ENCODE results near the gene FABP3. TPM values are rescaled to one million over a fixed set of nuclear protein-coding genes. Genes with fewer than 3 reads are reported as not detected.

Gene FABP3
- total RNA-seq, 6 donors from 2014 or later = 4.2 to 98.9 (median 27.2) TPM

- ATAC-seq (ENCODE audit: low FRiP score in 2 of 2) = no peak
- 98 to 99% methylated on average over 6 of the region's 6 CpGs for WGBS, 2 donors
- no peak for TF ChIP-seq POLR2AphosphoS5 (IDR thresholded peaks at IDR 0.05)
- TF ChIP-seq CTCF (IDR thresholded peaks at IDR 0.05) = no peak
- Histone ChIP-seq H3K36me3 (peaks cover 5 to 60% (median 23%) of the 10 kb centered on the region in 4 donors), H3K27ac (no peak overlapping the region), H3K9me3 (no peaks in the 10 kb centered on the region), H3K4me3 (no peak overlapping the region), H3K4me1 (no peaks in the 10 kb centered on the region), H3K27me3 (no peaks in the 10 kb centered on the region)
- DNase-seq = no peak
These were observed 11.3 kb downstream of the FABP3 start for GRCh38 chr1:31361607-31362006.

- no peak for ATAC-seq (ENCODE audit: low FRiP score in 2 of 2)
- H3K36me3 ChIP-seq = peaks cover 0 to 41% (median 8%) of the 10 kb centered on the region in 4 donors
- 90 to 100% methylated on average over 2 of the region's 2 CpGs for WGBS, 2 donors
These were observed 16.4 kb downstream of the FABP3 start for GRCh38 chr1:31356427-31356826.

GRCh38 chr1:31354283-31354682 is 18.6 kb downstream of the FABP3 start:
- ATAC-seq (ENCODE audit: low FRiP score in 2 of 2) = no peak
- no peaks in the 10 kb centered on the region for H3K4me1 ChIP-seq
- H3K36me3 ChIP-seq = peaks cover 0 to 49% (median 16%) of the 10 kb centered on the region in 4 donors
- DNase-seq = no peak
- no peak overlapping the region for H3K27ac ChIP-seq
- TF ChIP-seq POLR2AphosphoS5 (IDR thresholded peaks at IDR 0.05) (no peak), CTCF (IDR thresholded peaks at IDR 0.05) (no peak), POLR2A (IDR thresholded peaks at IDR 0.05) (no peak), EP300 (IDR thresholded peaks at IDR 0.05) (no peak)
- no peaks in the 10 kb centered on the region for H3K9me3 ChIP-seq
- no peak overlapping the region for H3K4me3 ChIP-seq
- no peaks in the 10 kb centered on the region for H3K27me3 ChIP-seq
- 61 to 64% methylated on average over 3 of the region's 3 CpGs for WGBS, 2 donors

More at GRCh38 chr1:31356427-31356826, 16.4 kb downstream of the FABP3 start:
- no peaks in the 10 kb centered on the region for H3K4me1 ChIP-seq
- no peaks in the 10 kb centered on the region for H3K9me3 ChIP-seq
- H3K4me3 ChIP-seq = no peak overlapping the region
- no peak for TF ChIP-seq EP300 (IDR thresholded peaks at IDR 0.05)
- no peak for TF ChIP-seq CTCF (IDR thresholded peaks at IDR 0.05)
- TF ChIP-seq POLR2A (IDR thresholded peaks at IDR 0.05) = no peak
- no peak for TF ChIP-seq POLR2AphosphoS5 (IDR thresholded peaks at IDR 0.05)
- H3K27me3 ChIP-seq = no peaks in the 10 kb centered on the region
- H3K27ac ChIP-seq = no peak overlapping the region
- DNase-seq = no peak

GRCh38 chr1:31348449-31348848 is 24.4 kb downstream of the FABP3 start:
- Histone ChIP-seq H3K36me3 (peaks cover 6 to 69% (median 35%) of the 10 kb centered on the region in 4 donors), H3K4me3 (no peak overlapping the region), H3K9me3 (no peaks in the 10 kb centered on the region), H3K27me3 (no peaks in the 10 kb centered on the region), H3K4me1 (no peaks in the 10 kb centered on the region), H3K27ac (no peak overlapping the region)
- WGBS, 2 donors = 100% methylated on average over 1 of the region's 1 CpG
- no peak for TF ChIP-seq POLR2A (IDR thresholded peaks at IDR 0.05)
- no peak for TF ChIP-seq CTCF (IDR thresholded peaks at IDR 0.05)
- no peak for TF ChIP-seq EP300 (IDR thresholded peaks at IDR 0.05)
- TF ChIP-seq POLR2AphosphoS5 (IDR thresholded peaks at IDR 0.05) = no peak
- DNase-seq (no peak), ATAC-seq (ENCODE audit: low FRiP score in 2 of 2) (no peak)

GRCh38 chr1:31346785-31347184 is 26.1 kb downstream of the FABP3 start:
- Histone ChIP-seq H3K27me3 (no peaks in the 10 kb centered on the region), H3K4me3 (no peak overlapping the region), H3K27ac (no peak overlapping the region), H3K9me3 (no peaks in the 10 kb centered on the region), H3K4me1 (no peaks in the 10 kb centered on the region), H3K36me3 (peaks cover 9 to 62% (median 36%) of the 10 kb centered on the region in 4 donors)
- ATAC-seq (ENCODE audit: low FRiP score in 2 of 2) (no peak), DNase-seq (no peak)
- no peak for TF ChIP-seq CTCF (IDR thresholded peaks at IDR 0.05)
- TF ChIP-seq EP300 (IDR thresholded peaks at IDR 0.05) = no peak
